Measurements from ENCODE around the gene ZNF467. TPM values are rescaled to one million over a fixed set of nuclear protein-coding genes. Genes with fewer than 3 reads are reported as not detected.

The ZNF467 gene
- 0.68 and 0.94 TPM in 2 replicates for total RNA-seq

GRCh38 chr7:149773446-149774236 is at the start of gene ZNF467:
Gene ZNF467 (minus strand): TSS chr7:149773588. CDS start chr7:149771032, 2,556 bp downstream.

Other genes with a start within 250 kb of the ZNF467 start
- 1.0 and 6.5 TPM in 2 replicates for gene ZNF862, start 64.8 kb upstream of the ZNF467 start, total RNA-seq
- 1.7 and 2.7 TPM in 2 replicates for gene ATP6V0E2, start 100.4 kb upstream of the ZNF467 start, total RNA-seq